Endothelial cell (in vitro differentiated cells): ENCODE results near the gene ALDH18A1. TPM values are rescaled to one million over a fixed set of nuclear protein-coding genes. Genes with fewer than 3 reads are reported as not detected.

Experiments
- DNase-seq: peaks from one replicate; pipeline ENCODE4 v3.0.0; 2021; ENCODE audit warnings: low spot score
- H3K27ac Mint-ChIP-seq: one replicate; pipeline ENCODE4 v1.8.0; 2021; ENCODE audit warnings: mixed read lengths, inconsistent platforms; ENCODE audit not compliant: unreplicated experiment
- H3K27me3 Mint-ChIP-seq: one replicate; pipeline ENCODE4 v1.8.0; 2021; ENCODE audit warnings: mild to moderate bottlenecking, moderate library complexity, mixed read lengths, inconsistent platforms; ENCODE audit not compliant: unreplicated experiment
- H3K36me3 Mint-ChIP-seq: one replicate; pipeline ENCODE4 v1.8.0; 2021; ENCODE audit warnings: mild to moderate bottlenecking, low read depth, mixed read lengths, inconsistent platforms; ENCODE audit not compliant: unreplicated experiment
- H3K4me1 Mint-ChIP-seq: one replicate; pipeline ENCODE4 v1.8.0; 2021; ENCODE audit warnings: mild to moderate bottlenecking, mixed read lengths, inconsistent platforms; ENCODE audit not compliant: unreplicated experiment
- H3K4me3 Mint-ChIP-seq: one replicate; pipeline ENCODE4 v1.8.0; 2021; ENCODE audit warnings: mild to moderate bottlenecking, mixed read lengths, inconsistent platforms; ENCODE audit not compliant: unreplicated experiment
- H3K9me3 Mint-ChIP-seq: one replicate; pipeline ENCODE4 v1.8.0; 2021; ENCODE audit warnings: mixed read lengths, inconsistent platforms; ENCODE audit not compliant: unreplicated experiment
- total RNA-seq: library from RNA; stranded (reverse); fragmentation: NEBNext Ultra II Directional; extraction: Animal tissue kit (Norgen Biotek cat#: 25700); gene quantifications from one replicate; pipeline ENCODE4 v1.2.1, GENCODE V29; 2021; ENCODE audit not compliant: unreplicated experiment
- TF ChIP-seq, protein P1 (sequence below): fragments of 200-600 bp; sonication (generic); IDR thresholded peaks from one replicate; pipeline ENCODE4 v1.5.0; 2021; ENCODE audit warnings: antibody characterized with exemption; ENCODE audit not compliant: unreplicated experiment

ALDH18A1 gene
- total RNA-seq, 1 donor from 2014 or later = 52.0 TPM

DNA sequence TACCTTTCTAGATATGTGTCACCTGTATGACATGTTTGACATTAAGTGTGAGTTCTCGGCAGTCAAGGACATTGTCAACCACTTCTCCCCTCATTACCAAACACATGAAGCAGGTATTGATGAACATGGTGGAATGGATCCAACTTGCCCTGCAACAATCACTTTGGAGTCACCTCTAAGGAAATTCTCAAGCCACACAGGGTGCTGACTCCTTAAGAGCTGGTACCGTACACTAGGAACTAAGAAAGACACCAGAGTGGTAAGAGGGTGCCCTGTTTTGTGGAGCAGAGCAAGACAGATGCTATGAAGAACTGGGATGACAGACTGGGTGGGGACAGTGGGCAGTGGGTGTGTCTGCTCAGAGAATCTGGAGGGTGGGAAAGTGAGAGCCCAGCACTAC, 77.9 kb downstream of the ALDH18A1 start:
- DNase-seq = no peak
- Mint-ChIP-seq H3K9me3 (no peaks in the 10 kb centered on the region), H3K4me3 (no peak overlapping the region), H3K27ac (no peak overlapping the region), H3K4me1 (peaks cover 4% of the 10 kb centered on the region), H3K36me3 (no peaks in the 10 kb centered on the region), H3K27me3 (peaks cover 2% of the 10 kb centered on the region)
- TF ChIP-seq, protein P1, sequence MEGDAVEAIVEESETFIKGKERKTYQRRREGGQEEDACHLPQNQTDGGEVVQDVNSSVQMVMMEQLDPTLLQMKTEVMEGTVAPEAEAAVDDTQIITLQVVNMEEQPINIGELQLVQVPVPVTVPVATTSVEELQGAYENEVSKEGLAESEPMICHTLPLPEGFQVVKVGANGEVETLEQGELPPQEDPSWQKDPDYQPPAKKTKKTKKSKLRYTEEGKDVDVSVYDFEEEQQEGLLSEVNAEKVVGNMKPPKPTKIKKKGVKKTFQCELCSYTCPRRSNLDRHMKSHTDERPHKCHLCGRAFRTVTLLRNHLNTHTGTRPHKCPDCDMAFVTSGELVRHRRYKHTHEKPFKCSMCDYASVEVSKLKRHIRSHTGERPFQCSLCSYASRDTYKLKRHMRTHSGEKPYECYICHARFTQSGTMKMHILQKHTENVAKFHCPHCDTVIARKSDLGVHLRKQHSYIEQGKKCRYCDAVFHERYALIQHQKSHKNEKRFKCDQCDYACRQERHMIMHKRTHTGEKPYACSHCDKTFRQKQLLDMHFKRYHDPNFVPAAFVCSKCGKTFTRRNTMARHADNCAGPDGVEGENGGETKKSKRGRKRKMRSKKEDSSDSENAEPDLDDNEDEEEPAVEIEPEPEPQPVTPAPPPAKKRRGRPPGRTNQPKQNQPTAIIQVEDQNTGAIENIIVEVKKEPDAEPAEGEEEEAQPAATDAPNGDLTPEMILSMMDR = no peak

DNA sequence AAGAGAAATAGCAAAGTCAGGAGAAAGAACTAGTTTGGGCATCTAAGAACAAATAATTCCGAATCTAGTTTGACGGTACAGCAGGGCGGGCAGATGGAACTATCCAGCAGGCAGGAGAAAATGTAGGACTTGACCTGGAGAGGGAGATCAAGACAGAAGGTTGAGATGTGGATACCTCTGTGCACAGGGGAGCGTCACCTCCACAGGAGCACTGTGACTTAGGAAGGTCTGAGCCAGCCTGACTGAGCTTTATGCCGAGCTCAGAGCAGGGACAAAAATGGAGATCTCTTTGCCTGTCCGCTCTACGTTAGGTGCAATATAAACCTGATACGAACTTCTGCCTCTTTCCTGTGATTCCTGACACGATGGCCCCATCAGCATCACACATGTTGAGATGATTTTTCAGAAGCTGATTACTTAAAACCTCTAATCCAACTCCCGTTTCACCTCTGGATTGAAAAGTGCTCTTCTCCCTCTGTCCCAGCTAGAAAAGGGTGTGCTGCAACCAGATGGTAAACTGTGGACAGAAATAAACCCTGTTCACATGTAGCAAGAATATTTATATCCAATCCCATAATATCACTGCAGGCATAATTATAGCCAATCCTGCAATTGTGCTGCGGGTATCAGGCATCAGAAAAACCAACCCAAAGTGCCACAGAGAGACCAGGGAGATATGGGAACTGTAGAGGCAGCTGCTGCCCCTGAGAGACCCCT, 81.7 kb downstream of the ALDH18A1 start:
- Mint-ChIP-seq H3K9me3 (no peaks in the 10 kb centered on the region), H3K4me3 (no peak overlapping the region), H3K27ac (no peak overlapping the region), H3K27me3 (peaks cover 2% of the 10 kb centered on the region), H3K4me1 (peaks cover 10% of the 10 kb centered on the region), H3K36me3 (no peaks in the 10 kb centered on the region)
- TF ChIP-seq, protein P1 = no peak
- no peak for DNase-seq

DNA sequence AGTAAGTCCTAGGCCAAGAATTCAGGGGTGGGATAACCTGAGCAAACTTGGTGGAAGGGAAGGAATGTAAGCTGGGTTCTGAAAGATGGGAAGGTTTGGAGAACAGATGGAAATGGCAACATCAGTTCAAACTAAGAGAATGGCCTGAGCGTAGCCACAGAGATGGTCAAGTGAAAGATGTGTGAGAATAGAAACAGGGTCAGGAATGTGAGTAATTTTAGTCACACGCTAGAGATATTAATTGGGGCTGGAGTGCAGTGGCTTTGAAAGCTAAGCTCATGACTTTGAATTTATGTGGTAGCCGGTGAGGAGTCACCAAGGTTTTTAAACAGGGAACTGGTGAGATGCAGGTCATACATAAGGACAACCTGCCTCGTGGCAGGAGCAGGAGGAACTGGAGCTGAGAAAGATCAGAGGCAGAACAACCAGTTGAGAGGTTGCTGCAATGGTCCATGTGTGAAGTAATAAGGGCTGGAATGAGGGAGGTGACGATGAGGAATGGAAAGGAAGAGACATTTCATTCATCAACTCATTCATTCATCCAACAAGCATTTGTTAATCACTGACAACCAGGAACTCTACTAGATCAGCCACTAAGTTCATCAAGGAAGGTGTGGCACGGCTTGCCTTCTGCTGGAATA, 82.4 kb downstream of the ALDH18A1 start:
- TF ChIP-seq, protein P1 = no peak
- Mint-ChIP-seq H3K36me3 (no peaks in the 10 kb centered on the region), H3K27ac (no peak overlapping the region), H3K27me3 (peaks cover 5% of the 10 kb centered on the region), H3K4me3 (no peak overlapping the region), H3K4me1 (peaks cover 6% of the 10 kb centered on the region), H3K9me3 (no peaks in the 10 kb centered on the region)
- DNase-seq = no peak

DNA sequence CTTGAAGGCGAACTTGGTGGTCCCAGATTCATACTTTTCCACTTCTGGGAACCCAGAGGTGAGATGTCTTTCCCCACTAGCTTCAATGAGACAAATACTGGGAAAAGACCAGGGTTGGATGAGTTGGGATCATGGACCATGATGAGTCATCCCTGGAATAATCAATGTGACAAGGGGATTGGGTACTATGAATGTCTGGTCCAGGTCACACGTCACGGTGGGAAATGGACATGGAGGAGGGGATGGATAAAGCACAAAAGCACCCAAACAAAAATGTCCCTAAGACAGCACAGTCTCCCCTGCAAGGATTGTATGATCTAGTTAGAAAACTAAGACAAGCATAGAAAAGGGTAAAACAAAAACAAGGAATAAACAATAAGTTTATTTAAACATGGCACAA, 83.0 kb downstream of the ALDH18A1 start:
- no peaks in the 10 kb centered on the region for H3K36me3 Mint-ChIP-seq
- H3K4me1 Mint-ChIP-seq = peaks cover 6% of the 10 kb centered on the region
- H3K4me3 Mint-ChIP-seq = no peak overlapping the region
- TF ChIP-seq, protein P1 = no peak
- H3K27ac Mint-ChIP-seq = no peak overlapping the region
- DNase-seq = no peak
- no peaks in the 10 kb centered on the region for H3K9me3 Mint-ChIP-seq
- H3K27me3 Mint-ChIP-seq = peaks cover 5% of the 10 kb centered on the region
